ENCODE results near the gene CKAP5. TPM values are rescaled to one million over a fixed set of nuclear protein-coding genes. Genes with fewer than 3 reads are reported as not detected.

CKAP5 gene
- polyA plus RNA-seq, 1 experiment = 114 TPM

- CTCF ChIA-PET = interaction anchor here (0.6 to 1.9 kb wide), 5 partner anchors 11 to 447 kb away, joined by 3 to 6 read pairs (median 5); partner anchors contain the start of gene MDK
- Histone ChIP-seq H3K27me3 (ENCODE audit: control insufficient read depth, insufficient read depth, low read length) (no peaks in the 10 kb centered on the region), H3K27ac (ENCODE audit: low read depth, low read length) (no peak overlapping the region), H3K9me3 (ENCODE audit: control insufficient read depth, insufficient read depth, low read length) (no peaks in the 10 kb centered on the region), H3K4me3 (ENCODE audit: low read depth, low read length) (no peak overlapping the region)
- DNase-seq (ENCODE audit: low read depth, low spot score) = no peak
- POLR2A ChIA-PET = interaction anchor here (0.6 kb wide), 1 partner anchor 778 kb away, joined by 11 read pairs; no protein-coding TSS in a partner anchor
- TF ChIP-seq CTCF (IDR thresholded peaks at IDR 0.05; ENCODE audit: low read depth, low read length) = no peak
These were observed 18.1 kb downstream of the CKAP5 start for GRCh38 chr11:46827995-46828394.

GRCh38 chr11:46826310-46827044 is 19.6 kb downstream of the CKAP5 start:
- Histone ChIP-seq H3K9me3 (ENCODE audit: control insufficient read depth, insufficient read depth, low read length) (no peaks in the 10 kb centered on the region), H3K27me3 (ENCODE audit: control insufficient read depth, insufficient read depth, low read length) (no peaks in the 10 kb centered on the region), H3K4me3 (ENCODE audit: low read depth, low read length) (peak overlapping the region; percentile 79), H3K27ac (ENCODE audit: low read depth, low read length) (no peak overlapping the region)
- ChIA-PET CTCF (interaction anchor here (0.5 to 1.9 kb wide), 3 partner anchors 12 to 1027 kb away, joined by 3 to 6 read pairs (median 4); no protein-coding TSS in a partner anchor), POLR2A (interaction anchor here (0.5 to 1.0 kb wide), 4 partner anchors 19 to 512 kb away, joined by 3 to 5 read pairs (median 3); no protein-coding TSS in a partner anchor)
- TF ChIP-seq CTCF (IDR thresholded peaks at IDR 0.05; ENCODE audit: low read depth, low read length) = peak; percentile 18; the same call in 1 of the 2 replicates
- peak; percentile 24 for DNase-seq (ENCODE audit: low read depth, low spot score)

GRCh38 chr11:46808799-46809431 is 37.2 kb downstream of the CKAP5 start:
- Histone ChIP-seq H3K27me3 (ENCODE audit: control insufficient read depth, insufficient read depth, low read length) (no peaks in the 10 kb centered on the region), H3K4me3 (ENCODE audit: low read depth, low read length) (no peak overlapping the region), H3K27ac (ENCODE audit: low read depth, low read length) (peak overlapping the region; percentile 12), H3K9me3 (ENCODE audit: control insufficient read depth, insufficient read depth, low read length) (no peaks in the 10 kb centered on the region)
- no peak for DNase-seq (ENCODE audit: low read depth, low spot score)
- peak; percentile 18; the same call in 1 of the 2 replicates for TF ChIP-seq CTCF (IDR thresholded peaks at IDR 0.05; ENCODE audit: low read depth, low read length)
- ChIA-PET CTCF (interaction anchor here (1.0 to 1.3 kb wide), 2 partner anchors 10 to 344 kb away, joined by 4 read pairs; no protein-coding TSS in a partner anchor), POLR2A (no interaction called here)

- ChIA-PET POLR2A (interaction anchor here (0.6 kb wide), 1 partner anchor 353 kb away, joined by 3 read pairs; no protein-coding TSS in a partner anchor), CTCF (interaction anchor here (0.6 kb wide), 1 partner anchor 57 kb away, joined by 3 read pairs; no protein-coding TSS in a partner anchor)
- H3K4me3 ChIP-seq (ENCODE audit: low read depth, low read length) = no peak overlapping the region
- no peak overlapping the region for H3K27ac ChIP-seq (ENCODE audit: low read depth, low read length)
- no peaks in the 10 kb centered on the region for H3K27me3 ChIP-seq (ENCODE audit: control insufficient read depth, insufficient read depth, low read length)
- no peak for TF ChIP-seq CTCF (IDR thresholded peaks at IDR 0.05; ENCODE audit: low read depth, low read length)
- DNase-seq (ENCODE audit: low read depth, low spot score) = no peak
- H3K9me3 ChIP-seq (ENCODE audit: control insufficient read depth, insufficient read depth, low read length) = no peaks in the 10 kb centered on the region
These were observed 44.2 kb downstream of the CKAP5 start for GRCh38 chr11:46801694-46802470.

Measured in AG04450 (cell line).